ENCODE results near the gene TMEM255B.
A peak's percentile ranks its signal among the peaks of the same experiment; 100 is the strongest.
"Not testable (repeated sequence)": the region's sequence is repeated elsewhere in the genome, so short reads cannot be mapped to it uniquely, and the experiment has no call there.

Gene TMEM255B

GRCh38 chr13:113758651-113759524 lies at the start of gene TMEM255B:
Gene TMEM255B (plus strand): TSS chr13:113759226. CDS start chr13:113759270, 44 bp downstream.
- DNase-seq: peak; percentile 52

- no peak for DNase-seq
These were observed 36.1 kb upstream of the TMEM255B start for GRCh38 chr13:113722921-113723320.

GRCh38 chr13:113723410-113724015 lies 35.5 kb upstream of the TMEM255B start:
- no peak for DNase-seq

- DNase-seq: no peak
These were observed 34.8 kb upstream of the TMEM255B start for GRCh38 chr13:113724016-113724758.

GRCh38 chr13:113724780-113725315 lies 34.2 kb upstream of the TMEM255B start:
- DNase-seq: peak; percentile 48

- DNase-seq: not testable (repeated sequence)
These were observed 33.5 kb upstream of the TMEM255B start for GRCh38 chr13:113725329-113726105.

GRCh38 chr13:113726106-113726821 lies 32.8 kb upstream of the TMEM255B start:
- DNase-seq: not testable (repeated sequence)

- no peak for DNase-seq
These were observed 32.0 kb upstream of the TMEM255B start for GRCh38 chr13:113726961-113727411.

- no peak for DNase-seq
These were observed 30.4 kb upstream of the TMEM255B start for GRCh38 chr13:113728571-113729054.

- no peak for DNase-seq
These were observed 29.6 kb upstream of the TMEM255B start for GRCh38 chr13:113729187-113730019.

GRCh38 chr13:113730258-113730691 lies 28.8 kb upstream of the TMEM255B start:
- DNase-seq: no peak

- no peak for DNase-seq
These were observed 28.2 kb upstream of the TMEM255B start for GRCh38 chr13:113730831-113731191.

- DNase-seq: no peak
These were observed 27.5 kb upstream of the TMEM255B start for GRCh38 chr13:113731192-113732175.

GRCh38 chr13:113732176-113732960 lies 26.7 kb upstream of the TMEM255B start:
- no peak for DNase-seq

GRCh38 chr13:113732961-113733950 lies 25.8 kb upstream of the TMEM255B start:
- no peak for DNase-seq

GRCh38 chr13:113734099-113734825 lies 24.8 kb upstream of the TMEM255B start:
- no peak for DNase-seq

- no peak for DNase-seq
These were observed 24.2 kb upstream of the TMEM255B start for GRCh38 chr13:113734826-113735125.

Measured in NCI-H510A (cell line).